Astrocyte (in vitro differentiated cells and primary cell): Measurements from ENCODE around the gene FLII. TPM values are rescaled to one million over a fixed set of nuclear protein-coding genes. Genes with fewer than 3 reads are reported as not detected.

ENCODE experiments used
- DNase-seq: peaks from one replicate; pipeline ENCODE4 v3.0.0-alpha.2; 2010; ENCODE audit warnings: low read depth
- FAIRE-seq: peaks from 2 replicates; lab custom pipeline; 2011; peaks lifted over from hg19 to GRCh38; lab: Jason Lieb, UNC
- H2AFZ ChIP-seq: 2 replicates; pipeline ENCODE4 v1.6.0; 2012; ENCODE audit warnings: low read depth, low read length, inconsistent platforms
- H3K27ac ChIP-seq: 2 replicates; pipeline ENCODE4 v1.5.1; 2011; ENCODE audit warnings: low read depth, low read length, inconsistent platforms
- H3K27me3 ChIP-seq: 2 replicates; pipeline ENCODE4 v1.6.0; 2011; ENCODE audit warnings: low read length, inconsistent platforms; ENCODE audit not compliant: insufficient read depth
- H3K36me3 ChIP-seq: 2 replicates; pipeline ENCODE4 v1.5.1; 2011; ENCODE audit warnings: low read length, inconsistent platforms; ENCODE audit not compliant: insufficient read depth
- H3K4me1 ChIP-seq: 2 replicates; pipeline ENCODE4 v1.5.1; 2011; ENCODE audit warnings: low read length, inconsistent platforms; ENCODE audit not compliant: insufficient read depth
- H3K4me2 ChIP-seq: 2 replicates; pipeline ENCODE4 v1.6.0; 2012; ENCODE audit warnings: low read length, inconsistent platforms
- H3K4me3 ChIP-seq: 2 replicates; pipeline ENCODE4 v1.5.1; 2011; ENCODE audit warnings: low read depth, mild to moderate bottlenecking, low read length, inconsistent platforms; ENCODE audit not compliant: insufficient read depth
- H3K79me2 ChIP-seq: 2 replicates; pipeline ENCODE4 v1.6.0; 2012; ENCODE audit warnings: mild to moderate bottlenecking, low read length, inconsistent platforms; ENCODE audit not compliant: insufficient read depth
- H3K9ac ChIP-seq: 2 replicates; pipeline ENCODE4 v1.6.0; 2012; ENCODE audit warnings: mild to moderate bottlenecking, low read length, inconsistent platforms
- H3K9me3 ChIP-seq: 2 replicates; pipeline ENCODE4 v1.5.1; 2012; ENCODE audit warnings: low read depth, mild to moderate bottlenecking, low read length, inconsistent platforms; ENCODE audit not compliant: insufficient read depth
- H4K20me1 ChIP-seq: 2 replicates; pipeline ENCODE4 v1.6.0; 2012; ENCODE audit warnings: low read length, inconsistent platforms; ENCODE audit not compliant: insufficient read depth
- H3K27ac Mint-ChIP-seq: one replicate; pipeline ENCODE4 v1.8.0; 2021; ENCODE audit warnings: mild to moderate bottlenecking, mixed read lengths; ENCODE audit not compliant: unreplicated experiment
- H3K27me3 Mint-ChIP-seq: one replicate; pipeline ENCODE4 v1.8.0; 2021; ENCODE audit warnings: low read depth, mixed read lengths; ENCODE audit not compliant: unreplicated experiment
- H3K36me3 Mint-ChIP-seq: one replicate; pipeline ENCODE4 v1.8.0; 2021; ENCODE audit warnings: low read depth, mixed read lengths; ENCODE audit not compliant: unreplicated experiment
- H3K4me1 Mint-ChIP-seq: one replicate; pipeline ENCODE4 v1.8.0; 2021; ENCODE audit warnings: low read depth, mixed read lengths; ENCODE audit not compliant: unreplicated experiment
- H3K4me3 Mint-ChIP-seq: one replicate; pipeline ENCODE4 v1.8.0; 2021; ENCODE audit warnings: mild to moderate bottlenecking, moderate library complexity, mixed read lengths; ENCODE audit not compliant: unreplicated experiment
- H3K9me3 Mint-ChIP-seq: one replicate; pipeline ENCODE4 v1.8.0; 2021; ENCODE audit warnings: mild to moderate bottlenecking, mixed read lengths; ENCODE audit not compliant: unreplicated experiment
- CTCF ChIP-seq: IDR thresholded peaks from 2 replicates; pipeline ENCODE4 v1.5.1; 2011; ENCODE audit warnings: low read depth, mild to moderate bottlenecking, inconsistent platforms, low read length, moderate library complexity; ENCODE audit not compliant: insufficient read depth
- EZH2 ChIP-seq: IDR thresholded peaks from 2 replicates; pipeline ENCODE4 v1.6.1; 2012; ENCODE audit warnings: mild to moderate bottlenecking, low read length, inconsistent platforms; ENCODE audit not compliant: insufficient read depth
- total RNA-seq: library from RNA; stranded (reverse); gene quantifications from 2 replicates; pipeline ENCODE4 v1.2.1, GENCODE V29; 2021

The FLII gene
- total RNA-seq, 1 donor from 2014 or later = 257 TPM

DNA sequence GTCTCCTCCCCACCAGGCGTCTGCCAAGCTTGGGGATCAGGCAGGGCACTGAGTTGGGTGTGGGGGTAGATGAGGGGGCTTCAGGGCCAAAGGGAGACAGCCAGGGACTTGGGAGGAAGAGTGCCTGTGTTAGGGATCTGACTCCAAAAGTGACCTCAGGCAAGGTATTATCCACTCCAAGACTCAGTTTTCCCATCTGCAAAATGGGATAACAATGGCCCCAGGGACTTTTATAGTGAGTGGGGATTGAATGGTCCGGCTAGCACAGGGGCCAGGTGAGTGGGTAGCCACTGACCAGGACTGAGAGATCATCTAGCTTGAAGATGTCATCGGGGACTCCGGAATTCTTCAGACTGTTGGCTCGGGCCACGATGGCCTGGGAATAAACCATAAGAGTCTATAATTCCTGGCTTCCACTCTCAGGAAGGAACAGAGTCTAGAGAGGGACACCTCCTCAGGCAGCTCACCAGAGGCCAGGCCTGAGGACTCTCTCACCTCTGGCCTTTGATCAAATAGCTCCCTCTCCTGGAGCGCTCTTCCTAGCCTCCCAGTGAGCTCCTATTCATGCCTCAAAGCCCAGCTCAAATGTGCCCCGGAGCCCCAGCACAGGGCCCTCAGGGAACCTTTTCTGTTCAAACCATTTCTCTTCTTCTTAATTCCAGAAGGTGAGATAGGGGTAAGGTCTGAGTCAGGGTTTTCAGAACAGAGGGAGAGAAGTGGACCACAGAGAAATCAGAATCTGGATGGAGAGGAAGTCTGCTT lies 3.5 kb downstream of the FLII start:
- Histone ChIP-seq H3K9me3 (no peaks in the 10 kb centered on the region), H3K27me3 (no peaks in the 10 kb centered on the region), H3K4me3 (no peak overlapping the region), H3K36me3 (peaks cover 20% of the 10 kb centered on the region), H3K4me2 (no peak overlapping the region), H3K79me2 (peaks cover 46% of the 10 kb centered on the region), H3K27ac (no peak overlapping the region), H3K4me1 (peaks cover 19% of the 10 kb centered on the region), H4K20me1 (peaks cover 71% of the 10 kb centered on the region), H3K9ac (no peak overlapping the region), H2AFZ (no peak overlapping the region)
- Mint-ChIP-seq H3K36me3 (peaks cover 13% of the 10 kb centered on the region), H3K4me1 (peaks cover 14% of the 10 kb centered on the region), H3K27me3 (no peaks in the 10 kb centered on the region), H3K4me3 (no peak overlapping the region), H3K9me3 (no peaks in the 10 kb centered on the region), H3K27ac (no peak overlapping the region)
- FAIRE-seq (no peak), DNase-seq (no peak)
- TF ChIP-seq CTCF = no peak
- TF ChIP-seq EZH2 = no peak

- H3K9me3 ChIP-seq = no peaks in the 10 kb centered on the region
- no peak overlapping the region for H3K4me3 ChIP-seq
- Mint-ChIP-seq H3K27ac (peak overlapping the region; percentile 12), H3K4me3 (no peak overlapping the region), H3K27me3 (no peaks in the 10 kb centered on the region), H3K36me3 (peaks cover 13% of the 10 kb centered on the region), H3K4me1 (peaks cover 11% of the 10 kb centered on the region), H3K9me3 (no peaks in the 10 kb centered on the region)
- H3K9ac ChIP-seq = no peak overlapping the region
- H3K4me1 ChIP-seq = peaks cover 13% of the 10 kb centered on the region
- H3K79me2 ChIP-seq = peaks cover 46% of the 10 kb centered on the region
- peaks cover 23% of the 10 kb centered on the region for H3K36me3 ChIP-seq
- peaks cover 73% of the 10 kb centered on the region for H4K20me1 ChIP-seq
- no peaks in the 10 kb centered on the region for H3K27me3 ChIP-seq
- no peak overlapping the region for H2AFZ ChIP-seq
- TF ChIP-seq EZH2 (no peak), CTCF (no peak)
- no peak for DNase-seq
- no peak for FAIRE-seq
- no peak overlapping the region for H3K4me2 ChIP-seq
- no peak overlapping the region for H3K27ac ChIP-seq
These were observed 4.4 kb downstream of the FLII start for GRCh38 chr17:18253947-18254821.
